ENCODE results near the gene OR4D11. TPM values are rescaled to one million over a fixed set of nuclear protein-coding genes. Genes with fewer than 3 reads are reported as not detected.
A peak's percentile ranks its signal among the peaks of the same experiment; 100 is the strongest.

Gene OR4D11
- total and polyA plus RNA-seq, 10 of the 15 experiments (the other 5 are each of a cell fraction or from before 2014, with no cell fraction given): not detected

GRCh38 chr11:59550842-59551658 is 47.7 kb downstream of the OR4D11 start (continued):
- TF ChIP-seq BMI1 (IDR thresholded peaks at IDR 0.05; ENCODE audit: borderline replicate concordance) (no peak), BRCA1 (IDR thresholded peaks at IDR 0.05; ENCODE audit: low read depth, low read length) (no peak), SMAD5 (IDR thresholded peaks at IDR 0.05; ENCODE audit: low read depth) (no peak), JUNB (IDR thresholded peaks at IDR 0.05) (no peak; the same call in 1 of the 2 replicates), REST (IDR thresholded peaks at IDR 0.05; ENCODE audit: low read depth, low read length) (no peak), RBBP5 (conservative IDR thresholded peaks at IDR 0.05) (no peak), RELA (IDR thresholded peaks at IDR 0.05; ENCODE audit: borderline replicate concordance, partially characterized antibody) (no peak), NR2F1 (conservative IDR thresholded peaks at IDR 0.05) (peak; percentile 51; the same call in 1 of the 2 replicates), ZNF207 (IDR thresholded peaks at IDR 0.05; ENCODE audit: borderline replicate concordance) (no peak), USF2 (IDR thresholded peaks at IDR 0.05; ENCODE audit: borderline replicate concordance, low read depth, low read length) (no peak), YBX1 (IDR thresholded peaks at IDR 0.05) (no peak), TCF7 (IDR thresholded peaks at IDR 0.05; ENCODE audit: borderline replicate concordance) (no peak; the same call in 1 of the 2 replicates), HDAC6 (IDR thresholded peaks at IDR 0.05; ENCODE audit: unreplicated experiment) (no peak), IKZF1 (conservative IDR thresholded peaks at IDR 0.05) (peak; percentile 83), SRF (IDR thresholded peaks at IDR 0.05; ENCODE audit: low read depth in 2 of 2, low read length in 2 of 2) (no peak), GATAD2B (conservative IDR thresholded peaks at IDR 0.05; ENCODE audit: low read depth) (0 out of 2 replicates have a peak, but pooled peaks have one; percentile 4), ELK1 (IDR thresholded peaks at IDR 0.05; ENCODE audit: low read depth, low read length) (no peak; the same call in 1 of the 2 replicates), TAF1 (IDR thresholded peaks at IDR 0.05; ENCODE audit: borderline replicate concordance, low read depth, low read length) (no peak), POU2F2 (IDR thresholded peaks at IDR 0.05; ENCODE audit: borderline replicate concordance, low read depth, low read length) (peak; percentile 25; the same call in 1 of the 3 replicates), MEF2A (IDR thresholded peaks at IDR 0.05; ENCODE audit: insufficient read depth, low read depth, low read length) (no peak), NKRF (conservative IDR thresholded peaks at IDR 0.05) (peak; percentile 62), IKZF2 (IDR thresholded peaks at IDR 0.05) (peak; percentile 82 to 87), RUNX3 (IDR thresholded peaks at IDR 0.05; ENCODE audit: low read length) (peak; percentile 70)
